Suprapubic skin (tissue), 3 donors: ENCODE measurements around the gene CAMTA1.

Source experiments
- CTCF ChIP-seq, 2 donors: fragments of 200-600 bp in 1 of 2; fragments of 450-650 bp in 1 of 2; sonication (generic) in 1 of 2; IDR thresholded peaks; one replicate each; pipeline ENCODE4 v1.5.1; 2016 to 2019; ENCODE audit warnings: antibody characterized with exemption in 2 of 2, mild to moderate bottlenecking in 1 of 2, moderate library complexity in 1 of 2
- EP300 ChIP-seq: sonication (generic); formaldehyde crosslinking; IDR thresholded peaks from one replicate; pipeline ENCODE4 v1.6.1; 2017; ENCODE audit warnings: antibody characterized with exemption
- POLR2A ChIP-seq, 2 donors: fragments of 450-650 bp; IDR thresholded peaks; one replicate each; pipeline ENCODE4 v1.6.1; 2017; ENCODE audit warnings: antibody characterized with exemption in 2 of 2, mild to moderate bottlenecking in 2 of 2, moderate library complexity in 2 of 2

- TF ChIP-seq CTCF (IDR thresholded peaks at IDR 0.05) (no peak), EP300 (no peak), POLR2A (IDR thresholded peaks at IDR 0.05) (no peak)
These were observed 530.7 kb downstream of the CAMTA1 start for GRCh38 chr1:7315946-7316345.
